ENCODE results near the gene ZNF490.
"Not testable (repeated sequence)": the region's sequence is repeated elsewhere in the genome, so short reads cannot be mapped to it uniquely, and the experiment has no call there.

The ZNF490 gene

GRCh38 chr19:12621253-12622024, 10.8 kb upstream of the ZNF490 start:
- FAIRE-seq, result not testable (repeated sequence)

DNA sequence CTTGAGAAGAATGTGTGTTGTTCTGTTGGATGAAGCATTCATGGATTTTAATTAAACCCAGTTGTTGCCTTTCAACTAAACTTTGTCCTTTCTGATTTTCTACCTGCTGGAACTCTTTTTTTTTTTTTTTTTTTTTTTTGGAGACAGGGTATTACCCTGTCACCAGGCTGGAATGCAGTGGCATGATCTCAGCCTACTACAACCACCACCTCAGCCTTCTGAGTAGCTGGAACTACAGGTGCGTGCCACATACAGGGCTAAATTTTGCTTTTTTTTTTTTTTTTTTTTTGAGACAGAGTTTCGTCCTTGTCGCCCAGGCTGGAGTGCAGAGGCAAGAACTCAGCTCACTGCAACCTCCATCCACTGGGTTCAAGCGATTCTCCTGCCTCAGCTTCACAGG, 7.0 kb upstream of the ZNF490 start:
- no peak for FAIRE-seq

DNA sequence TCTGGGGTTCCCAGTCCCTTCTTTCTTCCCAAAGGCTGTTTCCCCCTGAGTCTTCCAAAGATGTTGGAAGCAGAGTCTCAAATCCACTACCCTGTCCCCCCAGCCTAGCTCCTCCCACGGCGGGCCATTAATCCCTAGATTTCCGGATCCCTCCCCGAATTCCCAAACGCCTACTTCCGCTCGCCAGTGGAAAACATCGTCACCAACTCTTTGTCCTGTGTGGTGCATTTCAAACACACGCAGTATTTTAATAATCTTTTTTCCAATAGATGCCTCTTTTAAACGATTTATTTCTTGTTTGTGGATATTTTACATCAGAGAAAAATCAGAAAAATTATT, 717 bp upstream of the ZNF490 start:
- FAIRE-seq, result no peak

- no peak for FAIRE-seq
Measured at GRCh38 chr19:12607631-12608030, 3.0 kb downstream of the ZNF490 start.

GRCh38 chr19:12606796-12607195, 3.8 kb downstream of the ZNF490 start:
- no peak for FAIRE-seq

GRCh38 chr19:12603714-12604113, 6.9 kb downstream of the ZNF490 start:
- no peak for FAIRE-seq

- no peak for FAIRE-seq
Measured at GRCh38 chr19:12597594-12597993, 13.0 kb downstream of the ZNF490 start.

DNA sequence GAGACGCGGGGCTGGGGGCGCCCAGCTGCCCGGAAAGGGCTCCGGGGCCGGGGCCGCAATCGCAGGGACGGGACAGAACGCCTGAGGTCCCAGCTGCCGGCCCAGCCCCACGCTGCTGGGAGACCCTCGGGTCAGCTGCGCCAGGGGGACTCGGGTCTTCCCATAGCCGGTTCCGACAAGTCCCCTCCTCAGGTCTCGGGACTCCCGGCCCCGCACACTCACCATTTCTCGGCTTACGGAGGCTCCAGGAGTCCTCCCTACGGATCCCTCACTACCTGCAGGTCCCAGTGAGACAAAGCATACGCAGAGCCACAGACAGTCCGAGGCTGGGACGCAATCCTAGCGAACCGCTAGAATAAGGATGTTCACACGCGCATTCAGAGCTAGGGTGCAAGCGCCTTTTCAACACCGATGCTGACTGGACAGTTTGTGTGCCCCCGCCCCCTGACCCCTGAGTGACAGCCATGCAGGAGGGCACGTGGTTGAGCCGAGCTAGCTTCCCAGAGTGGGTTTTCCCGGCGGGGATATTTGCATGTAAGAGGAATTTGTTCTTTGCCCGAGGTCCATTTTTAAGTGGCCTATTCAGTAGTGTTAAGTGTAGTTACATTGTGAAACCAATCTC, 13.6 kb downstream of the ZNF490 start:
- no peak for FAIRE-seq

- no peak for FAIRE-seq
Measured at GRCh38 chr19:12596485-12596884, 14.1 kb downstream of the ZNF490 start.

DNA sequence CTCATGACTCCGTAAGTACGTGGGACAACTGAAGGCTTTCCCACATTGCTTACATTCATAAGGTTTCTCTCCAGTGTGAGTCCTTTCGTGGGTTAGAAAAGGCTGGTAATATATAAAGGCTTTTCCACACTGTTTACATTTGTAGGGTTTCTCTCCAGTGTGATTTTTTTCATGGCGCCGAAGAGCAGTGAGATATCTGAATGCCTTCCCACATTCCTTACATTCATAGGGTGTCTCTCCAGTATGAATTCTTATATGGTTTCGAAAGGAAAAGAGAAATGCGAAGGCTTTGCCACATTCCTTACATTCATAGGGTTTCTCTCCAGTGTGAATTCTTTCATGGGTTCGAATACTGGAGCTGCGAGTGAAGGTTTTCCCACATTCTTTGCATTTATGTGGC, 29.5 kb downstream of the ZNF490 start:
- FAIRE-seq, result no peak

DNA sequence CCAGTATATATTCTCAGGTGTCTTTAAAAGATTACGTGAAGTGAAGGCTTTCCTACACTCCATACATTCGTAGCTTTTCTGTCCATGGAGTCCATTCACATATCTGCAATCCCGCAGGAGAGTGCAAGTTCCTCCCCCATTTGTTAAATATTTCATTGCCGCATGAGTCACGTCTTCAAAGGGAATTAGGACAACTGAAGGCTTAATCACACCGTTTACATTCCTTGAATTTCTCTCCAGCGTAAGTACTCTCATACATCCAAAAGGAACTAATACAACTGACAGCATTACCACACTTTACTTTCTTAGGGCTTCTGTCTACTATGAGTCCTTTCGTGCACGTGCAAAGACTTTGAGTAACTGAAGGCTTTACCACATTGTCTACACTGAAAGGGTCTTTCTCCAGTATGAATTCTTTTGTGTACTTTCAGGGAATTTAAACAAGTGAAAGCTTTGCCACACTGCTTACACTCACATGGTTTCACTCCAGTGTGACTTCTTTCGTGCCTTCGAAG, 30.4 kb downstream of the ZNF490 start:
- no peak for FAIRE-seq

GRCh38 chr19:12578641-12579040, 32.0 kb downstream of the ZNF490 start:
- FAIRE-seq, result no peak

DNA sequence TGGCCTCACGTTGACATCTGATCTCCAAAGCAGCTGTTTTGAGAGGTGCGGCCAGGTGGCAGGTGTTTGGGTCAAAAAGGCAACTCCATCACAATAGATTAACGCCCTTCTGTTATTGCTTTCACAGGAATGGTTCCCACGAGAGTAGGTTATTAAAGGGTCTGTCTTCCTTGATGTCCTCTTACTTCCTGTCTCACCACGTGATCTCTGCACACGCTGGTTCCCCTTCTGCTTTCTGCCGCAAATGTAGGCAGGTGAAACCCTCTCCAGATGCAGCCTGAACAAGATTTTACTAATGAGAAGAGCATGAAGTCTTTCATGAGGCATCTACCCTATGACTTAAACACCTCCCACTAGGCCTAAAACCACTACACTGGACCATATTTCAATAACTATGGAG, 36.6 kb downstream of the ZNF490 start:
- FAIRE-seq, result no peak

- FAIRE-seq, result no peak
Measured at GRCh38 chr19:12567951-12568350, 42.7 kb downstream of the ZNF490 start.

DNA sequence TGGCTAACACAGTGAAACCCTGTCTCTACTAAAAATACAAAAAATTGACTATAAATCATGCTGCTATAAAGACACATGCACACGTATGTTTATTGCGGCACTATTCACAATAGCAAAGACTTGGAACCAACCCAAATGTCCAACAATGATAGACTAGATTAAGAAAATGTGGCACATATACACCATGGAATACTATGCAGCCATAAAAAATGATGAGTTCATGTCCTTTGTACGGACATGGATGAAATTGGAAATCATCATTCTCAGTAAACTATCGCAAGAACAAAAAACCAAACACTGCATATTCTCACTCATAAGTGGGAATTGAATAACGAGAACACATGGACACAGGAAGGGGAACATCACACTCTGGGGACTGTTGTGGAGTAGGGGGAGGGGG, 44.2 kb downstream of the ZNF490 start:
- not testable (repeated sequence) for FAIRE-seq

- FAIRE-seq, result no peak
Measured at GRCh38 chr19:12564016-12564664, 46.5 kb downstream of the ZNF490 start.

DNA sequence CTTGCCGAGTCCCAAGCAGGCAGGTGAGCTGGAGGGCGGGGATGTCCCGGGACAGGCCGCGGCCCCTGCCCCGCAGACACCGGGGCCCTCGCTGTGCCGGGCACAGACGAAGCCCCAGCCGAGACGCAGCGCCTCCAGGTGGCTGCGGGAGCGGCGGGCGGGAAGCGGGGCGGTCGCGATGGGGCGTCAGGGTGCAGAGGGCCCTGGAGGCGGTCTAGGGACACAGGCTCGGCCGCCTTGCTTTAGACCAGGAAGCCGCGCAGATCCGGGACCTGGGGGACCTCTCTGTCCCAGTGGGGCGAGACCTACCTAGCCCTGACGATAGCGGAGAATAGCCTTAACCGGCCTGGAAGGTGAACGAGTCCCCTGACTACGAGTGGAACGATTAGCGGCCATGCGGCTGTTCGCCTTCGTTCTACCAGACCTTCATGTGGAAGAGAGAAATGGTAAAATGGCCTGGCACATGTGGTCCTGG, 55.1 kb downstream of the ZNF490 start:
- FAIRE-seq, result no peak

- FAIRE-seq, result no peak
Measured at GRCh38 chr19:12551060-12551832, 59.4 kb downstream of the ZNF490 start, which contains the start of gene ZNF564. Gene ZNF564 (minus strand): TSS chr19:12551482. CDS start chr19:12551332, 150 bp downstream.

- no peak for FAIRE-seq
Measured at GRCh38 chr19:12546903-12547302, 63.7 kb downstream of the ZNF490 start.

- FAIRE-seq, result no peak
Measured at GRCh38 chr19:12546068-12546467, 64.5 kb downstream of the ZNF490 start.

GRCh38 chr19:12545267-12545666, 65.3 kb downstream of the ZNF490 start:
- FAIRE-seq, result no peak

DNA sequence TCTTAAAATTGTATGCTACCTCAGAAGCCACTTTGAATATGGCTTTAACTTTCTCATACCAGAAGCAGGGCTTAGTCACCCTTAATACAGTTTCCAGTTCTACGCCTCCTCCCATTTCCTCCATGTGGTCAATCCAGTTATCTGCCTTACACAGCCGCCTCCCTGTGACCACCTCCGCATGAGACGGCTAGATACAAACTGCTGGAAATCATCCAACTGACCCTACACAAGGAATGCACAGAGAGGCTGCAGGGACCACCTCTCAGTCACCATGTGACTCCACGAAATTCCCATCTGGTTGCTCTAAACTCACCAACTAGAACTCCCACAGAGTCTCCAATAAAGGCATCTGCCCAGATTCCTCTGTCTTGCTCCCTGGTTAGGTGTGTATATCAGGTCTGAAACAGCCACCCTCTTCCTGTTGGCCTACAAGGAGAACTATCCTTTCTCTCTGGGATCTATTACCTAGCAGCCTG, 66.2 kb downstream of the ZNF490 start:
- FAIRE-seq, result no peak

DNA sequence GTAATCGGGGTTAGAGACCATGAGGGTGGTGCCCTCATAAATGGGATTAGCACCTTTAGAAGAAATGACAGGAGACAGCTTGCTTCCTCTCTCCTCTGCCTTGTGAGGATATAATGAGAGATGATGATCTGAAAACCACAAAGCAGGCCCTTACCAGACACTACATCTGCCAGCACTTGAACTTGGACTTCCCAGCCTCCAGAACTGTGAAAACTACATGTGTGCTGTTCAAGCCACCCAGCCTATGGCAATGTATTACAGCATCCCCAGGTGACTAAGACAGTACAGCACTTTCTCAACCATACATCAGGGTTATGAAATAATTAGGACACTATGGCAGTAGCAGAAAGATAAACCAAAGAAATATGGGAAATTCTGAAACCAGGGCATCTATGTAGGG, 66.8 kb downstream of the ZNF490 start:
- no peak for FAIRE-seq

Data from colon (tissue), 2 donors.